H9 (cell line): ENCODE results near the gene SOX30. TPM values are rescaled to one million over a fixed set of nuclear protein-coding genes. Genes with fewer than 3 reads are reported as not detected.

Experiments used
- DNase-seq: peaks from one replicate; pipeline ENCODE4 v3.0.0-alpha.2; 2017
- H2AFZ ChIP-seq: one replicate; pipeline ENCODE4 v1.6.1; 2013; ENCODE audit warnings: mild to moderate bottlenecking, low read length, control low read depth, moderate library complexity
- H2AK5ac ChIP-seq: 2 replicates; pipeline ENCODE4 v1.6.1; 2013; ENCODE audit warnings: low read length, control low read depth, mixed read lengths; ENCODE audit not compliant: insufficient read length
- H2BK120ac ChIP-seq: one replicate; pipeline ENCODE4 v1.6.1; 2013; ENCODE audit warnings: low read depth, mild to moderate bottlenecking, low read length, control low read depth, inconsistent platforms; ENCODE audit not compliant: poor library complexity, severe bottlenecking
- H2BK12ac ChIP-seq: 2 replicates; pipeline ENCODE4 v1.6.1; 2013; ENCODE audit warnings: low read length, control low read depth, mixed read lengths, low read depth; ENCODE audit not compliant: insufficient read length
- H2BK15ac ChIP-seq: 2 replicates; pipeline ENCODE4 v1.6.1; 2013; ENCODE audit warnings: low read depth, low read length, control low read depth
- H2BK20ac ChIP-seq: one replicate; pipeline ENCODE4 v1.6.1; 2013; ENCODE audit warnings: low read depth, mild to moderate bottlenecking, low read length, control low read depth, inconsistent platforms; ENCODE audit not compliant: poor library complexity, severe bottlenecking
- H2BK5ac ChIP-seq: 2 replicates; pipeline ENCODE4 v1.6.1; 2013; ENCODE audit warnings: low read length, control low read depth, mixed read lengths; ENCODE audit not compliant: insufficient read length
- H3K14ac ChIP-seq: 2 replicates; pipeline ENCODE4 v1.6.1; 2013; ENCODE audit warnings: low read length, control low read depth; ENCODE audit not compliant: insufficient read depth
- H3K18ac ChIP-seq: 2 replicates; pipeline ENCODE4 v1.6.1; 2013; ENCODE audit warnings: low read depth, mild to moderate bottlenecking, mixed read lengths, low read length, control low read depth; ENCODE audit not compliant: insufficient read length
- H3K23ac ChIP-seq: 2 replicates; pipeline ENCODE4 v1.6.1; 2013; ENCODE audit warnings: low read length, control low read depth, mixed read lengths, low read depth; ENCODE audit not compliant: insufficient read length
- H3K23me2 ChIP-seq: 2 replicates; pipeline ENCODE4 v1.6.1; 2013; ENCODE audit warnings: low read depth, mild to moderate bottlenecking, mixed read lengths, low read length, control low read depth; ENCODE audit not compliant: insufficient read length, poor library complexity, severe bottlenecking
- H3K27ac ChIP-seq: 2 replicates; pipeline ENCODE4 v1.5.1; 2013; ENCODE audit warnings: low read length, control low read depth, mixed read lengths, low read depth; ENCODE audit not compliant: insufficient read length
- H3K27me3 ChIP-seq: 2 replicates; pipeline ENCODE4 v1.6.1; 2013; ENCODE audit warnings: low read length, control low read depth, inconsistent platforms; ENCODE audit not compliant: insufficient read depth
- H3K4ac ChIP-seq: 2 replicates; pipeline ENCODE4 v1.6.1; 2013; ENCODE audit warnings: low read depth, mild to moderate bottlenecking, control low read depth, inconsistent platforms, low read length, moderate library complexity
- H3K4me1 ChIP-seq: 2 replicates; pipeline ENCODE4 v1.6.1; 2013; ENCODE audit warnings: low read length, control low read depth, inconsistent platforms; ENCODE audit not compliant: insufficient read depth
- H3K4me2 ChIP-seq: 2 replicates; pipeline ENCODE4 v1.6.1; 2013; ENCODE audit warnings: low read length, control low read depth, mixed read lengths; ENCODE audit not compliant: insufficient read length, insufficient read depth
- H3K56ac ChIP-seq: 2 replicates; pipeline ENCODE4 v1.6.1; 2013; ENCODE audit warnings: low read depth, mild to moderate bottlenecking, mixed read lengths, low read length, control low read depth; ENCODE audit not compliant: insufficient read length
- H3K79me1 ChIP-seq: 2 replicates; pipeline ENCODE4 v1.6.1; 2013; ENCODE audit warnings: low read depth, mild to moderate bottlenecking, moderate library complexity, low read length, control low read depth, inconsistent platforms; ENCODE audit not compliant: insufficient read depth, poor library complexity, severe bottlenecking
- H3K79me2 ChIP-seq: 2 replicates; pipeline ENCODE4 v1.6.1; 2013; ENCODE audit warnings: low read length, control low read depth, inconsistent platforms; ENCODE audit not compliant: insufficient read depth
- H3K9ac ChIP-seq: 2 replicates; pipeline ENCODE4 v1.6.1; 2013; ENCODE audit warnings: low read length, control low read depth, mixed read lengths; ENCODE audit not compliant: insufficient read length; ENCODE audit errors: extremely low read depth
- H3K9me3 ChIP-seq: one replicate; pipeline ENCODE4 v1.6.1; 2013; ENCODE audit warnings: low read depth, low read length, inconsistent platforms; ENCODE audit not compliant: control insufficient read depth
- H3T11ph ChIP-seq: one replicate; pipeline ENCODE4 v1.6.1; 2013; ENCODE audit warnings: mild to moderate bottlenecking, low read length, control low read depth, inconsistent platforms
- H4K20me1 ChIP-seq: one replicate; pipeline ENCODE4 v1.6.1; 2013; ENCODE audit not compliant: control insufficient read depth, insufficient read length, insufficient read depth
- H4K5ac ChIP-seq: 2 replicates; pipeline ENCODE4 v1.6.1; 2013; ENCODE audit warnings: low read depth, mild to moderate bottlenecking, mixed read lengths, low read length, control low read depth; ENCODE audit not compliant: insufficient read length
- H4K8ac ChIP-seq: replicated peaks from 2 replicates; pipeline ENCODE4 v1.6.1; 2013; ENCODE audit warnings: low read length, control low read depth, mixed read lengths, low read depth; ENCODE audit not compliant: insufficient read length
- H4K91ac ChIP-seq: 2 replicates; pipeline ENCODE4 v1.6.1; 2013; ENCODE audit warnings: low read depth, mild to moderate bottlenecking, moderate library complexity, mixed read lengths, low read length, control low read depth; ENCODE audit not compliant: insufficient read length
- H3K27ac Mint-ChIP-seq, 3 experiments: 2 replicates in 2 of 3; 3 replicates in 1 of 3; pipeline ENCODE4 v1.8.0; 2020 to 2021; ENCODE audit warnings: mixed read lengths in 3 of 3, mild to moderate bottlenecking in 1 of 3, moderate library complexity in 1 of 3
- H3K27me3 Mint-ChIP-seq: 2 replicates; pipeline ENCODE4 v1.8.0; 2021; ENCODE audit warnings: low read depth, mild to moderate bottlenecking, moderate library complexity, mixed read lengths
- H3K36me3 Mint-ChIP-seq, 3 experiments: 2 replicates in 2 of 3; 3 replicates in 1 of 3; pipeline ENCODE4 v1.8.0; 2020 to 2021; ENCODE audit warnings: low read depth in 3 of 3, mixed read lengths in 3 of 3; ENCODE audit not compliant: insufficient read depth in 1 of 3
- H3K4me1 Mint-ChIP-seq, 2 experiments: 2 replicates each; pipeline ENCODE4 v1.8.0; 2020; ENCODE audit warnings: mixed read lengths in 2 of 2
- H3K4me3 Mint-ChIP-seq, 2 experiments: 2 replicates in 1 of 2; 3 replicates in 1 of 2; pipeline ENCODE4 v1.8.0; 2020 to 2021; ENCODE audit warnings: mild to moderate bottlenecking in 2 of 2, mixed read lengths in 2 of 2, moderate library complexity in 1 of 2
- H3K9me3 Mint-ChIP-seq, 2 experiments: 2 replicates in 1 of 2; 3 replicates in 1 of 2; pipeline ENCODE4 v1.8.0; 2020; ENCODE audit warnings: mild to moderate bottlenecking in 2 of 2, mixed read lengths in 2 of 2, moderate library complexity in 1 of 2
- WGBS: extraction: QIAGEN DNeasy Blood & Tissue Kit; methylation state at CpG from one replicate; pipeline ENCODE4 v1.1.7; 2013; ENCODE audit warnings: missing lambda C conversion rate, low lambda C conversion rate, mixed read lengths; ENCODE audit not compliant: insufficient read length; ENCODE audit errors: extremely low coverage; 5-methylcytosine and 5-hydroxymethylcytosine counted together
- total RNA-seq: library from RNA; stranded (reverse); gene quantifications from 2 replicates; pipeline ENCODE4 v1.2.1, GENCODE V29; 2021
- TF ChIP-seq, protein P1 (sequence below): fragments of 200-600 bp; sonication (generic); conservative IDR thresholded peaks from 3 replicates; pipeline ENCODE4 v1.8.0; 2021; ENCODE audit warnings: antibody characterized with exemption, mild to moderate bottlenecking

SOX30 gene
- total RNA-seq, 1 experiment from 2014 or later = not detected

DNA sequence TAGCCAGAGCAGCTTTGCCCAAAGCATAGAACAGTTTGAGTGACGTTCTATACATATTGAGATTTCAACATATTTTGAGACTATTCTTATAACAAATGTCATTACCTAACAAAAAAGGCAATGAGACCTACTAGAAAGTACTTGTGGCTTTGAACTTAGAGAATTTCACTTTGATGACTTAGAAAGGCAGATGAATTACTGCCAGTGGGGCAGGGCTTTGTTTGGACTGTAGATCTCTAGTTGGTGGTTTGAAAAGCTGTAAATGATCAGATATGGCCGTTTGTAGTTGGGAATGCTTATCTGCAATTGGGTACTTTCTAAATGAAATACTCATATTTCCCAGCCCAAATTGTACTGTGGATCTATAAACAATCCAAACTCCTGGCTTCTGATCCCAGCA lies 28.1 kb downstream of the SOX30 start:
- Histone ChIP-seq H3K56ac (no peak overlapping the region), H4K5ac (no peak overlapping the region), H3K27ac (no peak overlapping the region), H4K20me1 (no peaks in the 10 kb centered on the region), H3T11ph (no peak overlapping the region), H3K4me2 (no peak overlapping the region), H4K91ac (no peak overlapping the region), H2BK20ac (no peak overlapping the region), H3K9ac (no peak overlapping the region), H2BK5ac (no peak overlapping the region), H3K23ac (no peak overlapping the region), H3K18ac (no peak overlapping the region), H4K8ac (no peak overlapping the region), H3K23me2 (no peaks in the 10 kb centered on the region), H3K9me3 (no peaks in the 10 kb centered on the region), H3K4me1 (no peaks in the 10 kb centered on the region), H3K14ac (no peak overlapping the region), H2AK5ac (no peak overlapping the region), H3K4ac (no peak overlapping the region), H3K27me3 (no peaks in the 10 kb centered on the region), H2BK120ac (no peak overlapping the region), H3K79me2 (no peaks in the 10 kb centered on the region), H2AFZ (no peak overlapping the region), H2BK12ac (no peak overlapping the region), H3K79me1 (no peaks in the 10 kb centered on the region), H2BK15ac (no peak overlapping the region)
- H3K36me3 Mint-ChIP-seq = no peaks in the 10 kb centered on the region
- peaks cover 2 to 13% of the 10 kb centered on the region in 2 experiments; a peak in 2 of 5 replicates for H3K9me3 Mint-ChIP-seq
- no CpG with 5 or more reads among the region's 2 CpGs for WGBS
- H3K27me3 Mint-ChIP-seq = no peaks in the 10 kb centered on the region; the same call in none of the 2 replicates
- no peak overlapping the region for H3K4me3 Mint-ChIP-seq
- no peaks in the 10 kb centered on the region for H3K4me1 Mint-ChIP-seq
- no peak for DNase-seq
- TF ChIP-seq, protein P1, sequence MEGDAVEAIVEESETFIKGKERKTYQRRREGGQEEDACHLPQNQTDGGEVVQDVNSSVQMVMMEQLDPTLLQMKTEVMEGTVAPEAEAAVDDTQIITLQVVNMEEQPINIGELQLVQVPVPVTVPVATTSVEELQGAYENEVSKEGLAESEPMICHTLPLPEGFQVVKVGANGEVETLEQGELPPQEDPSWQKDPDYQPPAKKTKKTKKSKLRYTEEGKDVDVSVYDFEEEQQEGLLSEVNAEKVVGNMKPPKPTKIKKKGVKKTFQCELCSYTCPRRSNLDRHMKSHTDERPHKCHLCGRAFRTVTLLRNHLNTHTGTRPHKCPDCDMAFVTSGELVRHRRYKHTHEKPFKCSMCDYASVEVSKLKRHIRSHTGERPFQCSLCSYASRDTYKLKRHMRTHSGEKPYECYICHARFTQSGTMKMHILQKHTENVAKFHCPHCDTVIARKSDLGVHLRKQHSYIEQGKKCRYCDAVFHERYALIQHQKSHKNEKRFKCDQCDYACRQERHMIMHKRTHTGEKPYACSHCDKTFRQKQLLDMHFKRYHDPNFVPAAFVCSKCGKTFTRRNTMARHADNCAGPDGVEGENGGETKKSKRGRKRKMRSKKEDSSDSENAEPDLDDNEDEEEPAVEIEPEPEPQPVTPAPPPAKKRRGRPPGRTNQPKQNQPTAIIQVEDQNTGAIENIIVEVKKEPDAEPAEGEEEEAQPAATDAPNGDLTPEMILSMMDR = no peak
- no peak overlapping the region for H3K27ac Mint-ChIP-seq
